Testis (tissue), 2 donors: ENCODE data around the gene TIGD6.

Experiments used
- POLR2A ChIP-seq: fragments of 450-650 bp; IDR thresholded peaks from one replicate; pipeline ENCODE4 v1.6.1; 2017; ENCODE audit warnings: antibody characterized with exemption, mild to moderate bottlenecking, moderate library complexity
- TF ChIP-seq, protein P1 (sequence below), 3 experiments: fragments of 450-650 bp in 2 of 3; fragments of 200-600 bp in 1 of 3; sonication (generic) in 1 of 3; IDR thresholded peaks; one replicate each; pipeline ENCODE4 v1.5.1; 2016 to 2019; ENCODE audit warnings: antibody characterized with exemption in 3 of 3, mild to moderate bottlenecking in 2 of 3, moderate library complexity in 1 of 3

DNA sequence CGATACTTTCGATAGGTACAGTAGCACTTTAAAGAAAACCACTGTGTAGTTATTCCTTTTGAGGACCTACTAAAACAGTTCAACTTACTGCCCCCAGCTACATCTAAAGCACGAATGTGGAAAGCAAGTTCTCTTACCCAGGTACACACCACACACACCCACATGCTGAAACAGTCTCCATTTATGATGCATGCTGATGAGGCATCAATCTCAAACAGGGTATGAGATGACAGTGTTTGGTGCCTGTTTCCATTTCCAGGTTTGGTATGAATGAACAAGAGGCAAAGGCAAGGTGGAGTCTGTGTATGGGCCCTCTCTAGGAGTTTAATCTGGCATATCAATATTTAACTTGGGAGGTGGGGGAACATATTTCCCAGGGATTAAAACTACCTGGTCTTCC is 14.0 kb upstream of the TIGD6 start:
- TF ChIP-seq, protein P1, sequence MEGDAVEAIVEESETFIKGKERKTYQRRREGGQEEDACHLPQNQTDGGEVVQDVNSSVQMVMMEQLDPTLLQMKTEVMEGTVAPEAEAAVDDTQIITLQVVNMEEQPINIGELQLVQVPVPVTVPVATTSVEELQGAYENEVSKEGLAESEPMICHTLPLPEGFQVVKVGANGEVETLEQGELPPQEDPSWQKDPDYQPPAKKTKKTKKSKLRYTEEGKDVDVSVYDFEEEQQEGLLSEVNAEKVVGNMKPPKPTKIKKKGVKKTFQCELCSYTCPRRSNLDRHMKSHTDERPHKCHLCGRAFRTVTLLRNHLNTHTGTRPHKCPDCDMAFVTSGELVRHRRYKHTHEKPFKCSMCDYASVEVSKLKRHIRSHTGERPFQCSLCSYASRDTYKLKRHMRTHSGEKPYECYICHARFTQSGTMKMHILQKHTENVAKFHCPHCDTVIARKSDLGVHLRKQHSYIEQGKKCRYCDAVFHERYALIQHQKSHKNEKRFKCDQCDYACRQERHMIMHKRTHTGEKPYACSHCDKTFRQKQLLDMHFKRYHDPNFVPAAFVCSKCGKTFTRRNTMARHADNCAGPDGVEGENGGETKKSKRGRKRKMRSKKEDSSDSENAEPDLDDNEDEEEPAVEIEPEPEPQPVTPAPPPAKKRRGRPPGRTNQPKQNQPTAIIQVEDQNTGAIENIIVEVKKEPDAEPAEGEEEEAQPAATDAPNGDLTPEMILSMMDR (IDR thresholded peaks at IDR 0.05): no peak
- no peak for TF ChIP-seq POLR2A
